ENCODE data around the gene TRABD2B.

The TRABD2B gene

GRCh38 chr1:47751996-47752451 lies 245.2 kb downstream of the TRABD2B start:
- Mint-ChIP-seq H3K36me3 (ENCODE audit: low read depth) (no peaks in the 10 kb centered on the region), H3K4me1 (peaks cover 37% of the 10 kb centered on the region), H3K9me3 (no peaks in the 10 kb centered on the region), H3K4me3 (no peak overlapping the region), H3K27ac (peak overlapping the region; percentile 60 to 80 (median 61)), H3K27me3 (ENCODE audit: low read depth) (peaks cover 51% of the 10 kb centered on the region)
- TF ChIP-seq, protein P1, sequence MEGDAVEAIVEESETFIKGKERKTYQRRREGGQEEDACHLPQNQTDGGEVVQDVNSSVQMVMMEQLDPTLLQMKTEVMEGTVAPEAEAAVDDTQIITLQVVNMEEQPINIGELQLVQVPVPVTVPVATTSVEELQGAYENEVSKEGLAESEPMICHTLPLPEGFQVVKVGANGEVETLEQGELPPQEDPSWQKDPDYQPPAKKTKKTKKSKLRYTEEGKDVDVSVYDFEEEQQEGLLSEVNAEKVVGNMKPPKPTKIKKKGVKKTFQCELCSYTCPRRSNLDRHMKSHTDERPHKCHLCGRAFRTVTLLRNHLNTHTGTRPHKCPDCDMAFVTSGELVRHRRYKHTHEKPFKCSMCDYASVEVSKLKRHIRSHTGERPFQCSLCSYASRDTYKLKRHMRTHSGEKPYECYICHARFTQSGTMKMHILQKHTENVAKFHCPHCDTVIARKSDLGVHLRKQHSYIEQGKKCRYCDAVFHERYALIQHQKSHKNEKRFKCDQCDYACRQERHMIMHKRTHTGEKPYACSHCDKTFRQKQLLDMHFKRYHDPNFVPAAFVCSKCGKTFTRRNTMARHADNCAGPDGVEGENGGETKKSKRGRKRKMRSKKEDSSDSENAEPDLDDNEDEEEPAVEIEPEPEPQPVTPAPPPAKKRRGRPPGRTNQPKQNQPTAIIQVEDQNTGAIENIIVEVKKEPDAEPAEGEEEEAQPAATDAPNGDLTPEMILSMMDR (IDR thresholded peaks at IDR 0.05; ENCODE audit: unreplicated experiment in 3 of 3), result no peak

DNA sequence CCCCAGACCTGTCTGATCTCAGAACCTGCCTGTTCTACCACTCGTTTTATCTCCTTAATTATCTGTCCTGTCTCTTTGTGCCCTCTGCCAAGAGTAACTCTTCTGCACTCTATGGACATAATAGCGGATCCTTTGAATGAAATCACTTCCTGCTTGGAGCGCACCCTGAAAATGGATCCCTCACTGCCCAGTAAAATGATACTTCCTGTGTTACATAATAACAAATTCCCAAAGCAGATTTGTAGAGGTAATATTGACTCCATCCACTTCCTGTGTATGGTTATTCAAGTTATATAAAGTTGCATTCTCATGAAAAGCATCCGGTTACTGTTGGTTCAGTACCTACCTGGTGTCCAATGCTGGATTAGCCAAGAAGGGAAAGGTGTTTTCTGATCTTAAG lies 246.0 kb downstream of the TRABD2B start:
- no peak overlapping the region for H3K4me3 Mint-ChIP-seq
- peak overlapping the region; percentile 60 to 80 (median 61) for H3K27ac Mint-ChIP-seq
- H3K27me3 Mint-ChIP-seq (ENCODE audit: low read depth), result peaks cover 49% of the 10 kb centered on the region
- peaks cover 31% of the 10 kb centered on the region for H3K4me1 Mint-ChIP-seq
- H3K36me3 Mint-ChIP-seq (ENCODE audit: low read depth), result no peaks in the 10 kb centered on the region
- H3K9me3 Mint-ChIP-seq, result no peaks in the 10 kb centered on the region
- TF ChIP-seq, protein P1 (IDR thresholded peaks at IDR 0.05; ENCODE audit: unreplicated experiment in 3 of 3), result no peak

DNA sequence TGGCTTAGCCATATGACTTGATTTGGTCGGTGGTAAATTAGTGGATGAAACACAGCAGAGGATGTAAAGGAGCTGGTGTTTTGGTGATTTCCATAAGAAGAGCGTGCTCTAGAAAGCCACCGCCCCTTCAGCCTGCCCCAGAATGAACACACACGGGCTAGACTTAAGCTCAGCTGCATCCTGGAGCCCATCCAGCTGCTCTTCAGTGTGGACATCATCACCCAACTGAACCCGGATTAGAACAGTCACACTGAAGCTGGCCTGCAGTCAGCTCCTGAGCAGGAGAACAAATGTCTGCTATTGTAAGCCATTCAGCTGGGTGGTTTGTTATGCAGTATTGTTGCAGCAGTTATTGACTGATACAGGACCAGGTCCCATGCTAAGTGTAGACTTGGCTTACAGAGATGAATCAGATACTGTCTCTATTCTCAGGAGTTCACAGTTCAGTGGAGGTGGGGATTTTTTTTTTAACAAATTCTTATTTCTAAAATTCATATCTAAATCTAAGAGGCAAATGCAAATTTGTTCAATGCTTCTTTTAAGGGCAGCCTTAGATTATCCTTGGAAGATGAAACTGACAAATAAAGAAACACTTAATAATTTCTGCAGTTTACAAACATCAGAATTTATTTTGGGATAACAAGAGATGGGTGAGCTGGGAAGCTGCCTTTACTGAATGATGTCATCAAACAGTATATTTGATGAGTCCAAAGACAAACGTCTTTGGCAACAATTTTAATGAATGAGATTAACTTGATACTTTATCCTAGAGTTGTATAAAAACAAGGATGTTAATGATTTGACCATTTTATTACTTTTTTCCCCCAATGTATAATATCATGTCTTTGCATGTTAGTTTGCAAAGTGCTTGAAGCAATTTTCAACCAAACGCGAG lies 251.2 kb downstream of the TRABD2B start:
- H3K27ac Mint-ChIP-seq, result no peak overlapping the region
- H3K36me3 Mint-ChIP-seq (ENCODE audit: low read depth), result no peaks in the 10 kb centered on the region
- peaks cover 6% of the 10 kb centered on the region for H3K9me3 Mint-ChIP-seq
- H3K4me3 Mint-ChIP-seq, result no peak overlapping the region
- H3K4me1 Mint-ChIP-seq, result peaks cover 6% of the 10 kb centered on the region
- peaks cover 46% of the 10 kb centered on the region for H3K27me3 Mint-ChIP-seq (ENCODE audit: low read depth)
- TF ChIP-seq, protein P1 (IDR thresholded peaks at IDR 0.05; ENCODE audit: unreplicated experiment in 3 of 3), result no peak

DNA sequence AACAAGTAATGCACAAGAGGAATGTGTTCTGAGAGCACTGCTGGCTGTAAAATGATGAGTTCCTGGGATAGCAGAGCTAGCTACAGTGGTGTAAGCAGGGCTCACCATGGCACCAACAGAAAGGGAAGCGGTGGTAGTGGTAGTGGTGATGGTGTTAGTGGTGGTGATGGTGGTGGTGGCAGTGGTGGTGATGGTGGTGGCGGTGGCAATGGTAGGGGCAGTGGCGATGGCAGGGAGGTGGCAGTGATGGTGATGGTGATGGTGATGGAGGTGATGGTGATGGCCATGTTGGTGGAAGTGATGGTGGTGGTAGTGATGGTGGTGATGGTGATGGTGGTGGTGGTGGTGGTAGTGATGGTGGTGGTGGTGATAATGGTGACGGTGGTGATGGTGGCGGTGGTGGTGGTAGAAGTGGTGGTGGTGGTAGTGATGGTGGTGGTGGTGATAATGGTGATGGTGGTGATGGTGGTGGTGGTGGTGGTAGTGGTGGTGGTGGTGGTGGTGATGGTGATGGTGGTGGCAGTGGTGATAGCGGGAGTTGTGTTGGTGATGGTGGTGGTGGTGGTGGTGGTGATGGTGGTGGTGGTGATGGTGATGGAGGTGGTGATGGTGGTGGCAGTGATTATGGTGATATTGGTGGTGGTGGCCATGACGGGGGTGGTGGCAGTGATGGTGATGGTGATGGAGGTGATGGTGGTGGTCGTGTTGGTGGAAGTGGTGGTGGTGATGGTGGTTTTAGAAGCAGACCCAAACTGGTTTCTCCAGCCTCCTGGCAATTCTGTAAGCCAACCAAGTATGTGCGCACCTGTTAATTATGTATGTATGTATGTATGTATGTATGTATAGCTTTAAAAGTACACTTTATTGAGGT lies 254.1 kb downstream of the TRABD2B start:
- Mint-ChIP-seq H3K4me1 (peaks cover 11% of the 10 kb centered on the region), H3K4me3 (no peak overlapping the region), H3K27ac (no peak overlapping the region), H3K36me3 (ENCODE audit: low read depth) (no peaks in the 10 kb centered on the region), H3K27me3 (ENCODE audit: low read depth) (peaks cover 51% of the 10 kb centered on the region), H3K9me3 (peaks cover 18% of the 10 kb centered on the region)
- TF ChIP-seq, protein P1 (IDR thresholded peaks at IDR 0.05; ENCODE audit: unreplicated experiment in 3 of 3), result no peak

DNA sequence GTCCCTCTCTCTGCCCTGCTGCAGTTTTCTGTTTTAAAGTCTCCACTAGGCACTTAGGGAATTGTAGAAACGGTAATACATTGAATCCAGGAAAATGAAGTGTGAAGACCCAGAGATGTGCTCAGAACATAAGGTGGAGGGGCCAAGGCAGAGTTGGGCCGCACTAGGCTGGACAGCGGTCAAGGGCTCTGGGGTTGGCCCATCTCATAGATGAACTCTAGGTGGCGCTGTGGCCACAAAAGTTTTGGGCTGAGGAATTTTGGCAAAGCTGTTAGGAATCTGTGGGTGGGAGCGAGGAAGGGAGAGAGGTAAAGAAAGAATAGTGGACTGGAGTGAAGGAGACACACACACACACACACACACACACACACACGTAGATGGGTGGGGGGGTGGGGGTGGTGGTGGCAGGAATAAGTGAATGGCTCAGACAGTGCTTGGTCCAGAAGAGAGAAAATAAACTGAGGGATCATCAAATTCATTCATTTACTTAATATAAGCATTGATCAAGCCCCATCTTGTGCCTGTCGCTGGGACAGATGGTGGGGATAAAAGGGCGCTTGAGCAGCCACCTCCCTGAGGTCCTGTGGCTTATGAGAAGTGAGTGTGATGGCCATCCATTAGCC lies 258.5 kb downstream of the TRABD2B start:
- Mint-ChIP-seq H3K9me3 (peaks cover 18% of the 10 kb centered on the region), H3K36me3 (ENCODE audit: low read depth) (no peaks in the 10 kb centered on the region), H3K27ac (no peak overlapping the region), H3K4me1 (peaks cover 5% of the 10 kb centered on the region), H3K4me3 (no peak overlapping the region), H3K27me3 (ENCODE audit: low read depth) (peaks cover 50% of the 10 kb centered on the region)
- TF ChIP-seq, protein P1 (IDR thresholded peaks at IDR 0.05; ENCODE audit: unreplicated experiment in 3 of 3), result peak; percentile 76 to 84 (median 80)

All from nephron (organoid).